Endothelial cell of hepatic sinusoid (primary cell): Measurements from ENCODE around the gene DNAH14.
"Not testable (repeated sequence)": the region's sequence is repeated elsewhere in the genome, so short reads cannot be mapped to it uniquely, and the experiment has no call there.

Experiments used
- in situ Hi-C: cut with HindIII; loops from 2 replicates; pipeline ENCODE4 v1.10.0; 2017; ENCODE audit warnings: low sequenced_read_pairs

DNAH14 gene

GRCh38 chr1:224991550-224991949, 62.1 kb downstream of the DNAH14 start:
- in situ Hi-C loops = not testable (repeated sequence)

- in situ Hi-C loops = no loop called here
Observed at GRCh38 chr1:224995602-224996001, 66.1 kb downstream of the DNAH14 start.

GRCh38 chr1:224996266-224996665, 66.8 kb downstream of the DNAH14 start:
- in situ Hi-C loops = no loop called here

- in situ Hi-C loops = no loop called here
Observed at GRCh38 chr1:224998185-224998584, 68.7 kb downstream of the DNAH14 start.

GRCh38 chr1:225004396-225004795, 74.9 kb downstream of the DNAH14 start:
- in situ Hi-C loops = loop anchor here (5.0 kb wide), 1 partner anchor 42 kb away; no protein-coding TSS in a partner anchor

GRCh38 chr1:225006352-225006751, 76.9 kb downstream of the DNAH14 start:
- in situ Hi-C loops = not testable (repeated sequence)

- in situ Hi-C loops = not testable (repeated sequence)
Observed at GRCh38 chr1:225008050-225008449, 78.6 kb downstream of the DNAH14 start.

- in situ Hi-C loops = no loop called here
Observed at GRCh38 chr1:225021037-225021436, 91.6 kb downstream of the DNAH14 start.

GRCh38 chr1:225026701-225027100, 97.2 kb downstream of the DNAH14 start:
- in situ Hi-C loops = no loop called here

GRCh38 chr1:225036441-225036840, 107.0 kb downstream of the DNAH14 start:
- in situ Hi-C loops = not testable (repeated sequence)

GRCh38 chr1:225042263-225042662, 112.8 kb downstream of the DNAH14 start:
- in situ Hi-C loops = no loop called here

GRCh38 chr1:225044258-225044657, 114.8 kb downstream of the DNAH14 start:
- in situ Hi-C loops = no loop called here

- in situ Hi-C loops = no loop called here
Observed at GRCh38 chr1:225049594-225049993, 120.1 kb downstream of the DNAH14 start.

- in situ Hi-C loops = no loop called here
Observed at GRCh38 chr1:225063722-225064121, 134.2 kb downstream of the DNAH14 start.

GRCh38 chr1:225070972-225071371, 141.5 kb downstream of the DNAH14 start:
- in situ Hi-C loops = no loop called here

- in situ Hi-C loops = no loop called here
Observed at GRCh38 chr1:225097175-225097574, 167.7 kb downstream of the DNAH14 start.

- in situ Hi-C loops = no loop called here
Observed at GRCh38 chr1:225111000-225111399, 181.5 kb downstream of the DNAH14 start.

GRCh38 chr1:225113265-225113664, 183.8 kb downstream of the DNAH14 start:
- in situ Hi-C loops = no loop called here

- in situ Hi-C loops = no loop called here
Observed at GRCh38 chr1:225114354-225114990, 185.0 kb downstream of the DNAH14 start.

GRCh38 chr1:225119307-225119706, 189.8 kb downstream of the DNAH14 start:
- in situ Hi-C loops = no loop called here

- in situ Hi-C loops = no loop called here
Observed at GRCh38 chr1:225121095-225121494, 191.6 kb downstream of the DNAH14 start.

GRCh38 chr1:225131869-225132268, 202.4 kb downstream of the DNAH14 start:
- in situ Hi-C loops = no loop called here

- in situ Hi-C loops = no loop called here
Observed at GRCh38 chr1:225137976-225138375, 208.5 kb downstream of the DNAH14 start.
